DND-41 (cell line): Measurements from ENCODE around the gene SHISA9.

Experiments used
- ATAC-seq: fragments of 200-7000 bp; cut with Tn5 transposase; 3 replicates; pipeline ENCODE4 v1.9.1; 2021; ENCODE audit warnings: low read depth; ENCODE audit not compliant: insufficient read depth
- DNase-seq: peaks from one replicate; pipeline ENCODE4 v3.0.0-alpha.2; 2020
- H2AFZ ChIP-seq: 2 replicates; pipeline ENCODE4 v1.6.0; 2012; ENCODE audit warnings: low read depth, low read length
- H3K27ac ChIP-seq: 2 replicates; pipeline ENCODE4 v1.5.1; 2012; ENCODE audit warnings: low read length, inconsistent platforms
- H3K27me3 ChIP-seq: fragments of 200-600 bp; sonication (generic); 2 replicates; pipeline ENCODE4 v1.6.0; 2012; ENCODE audit warnings: low read length, mild to moderate bottlenecking, inconsistent platforms; ENCODE audit not compliant: insufficient read depth, poor library complexity
- H3K36me3 ChIP-seq: 2 replicates; pipeline ENCODE4 v1.5.1; 2012; ENCODE audit warnings: low read length, inconsistent platforms; ENCODE audit not compliant: insufficient read depth
- H3K4me1 ChIP-seq: 2 replicates; pipeline ENCODE4 v1.5.1; 2012; ENCODE audit warnings: mild to moderate bottlenecking, low read length; ENCODE audit not compliant: insufficient read depth
- H3K4me2 ChIP-seq: 2 replicates; pipeline ENCODE4 v1.6.0; 2012; ENCODE audit warnings: mild to moderate bottlenecking, moderate library complexity, low read length, inconsistent platforms; ENCODE audit not compliant: insufficient read depth
- H3K4me3 ChIP-seq, 2 experiments: fragments of 200-600 bp in 1 of 2; shearing (Covaris generic) in 1 of 2; 2 replicates each; pipeline ENCODE4 v1.5.1; 2012 to 2016; ENCODE audit warnings: inconsistent platforms in 2 of 2, low read length in 2 of 2, mild to moderate bottlenecking in 2 of 2, low read depth in 1 of 2, moderate library complexity in 1 of 2
- H3K79me2 ChIP-seq: 2 replicates; pipeline ENCODE4 v1.6.0; 2012; ENCODE audit warnings: low read length, inconsistent platforms; ENCODE audit not compliant: insufficient read depth
- H3K9ac ChIP-seq: 2 replicates; pipeline ENCODE4 v1.6.0; 2012; ENCODE audit warnings: low read depth, mild to moderate bottlenecking, inconsistent platforms, low read length, moderate library complexity
- H3K9me3 ChIP-seq: 2 replicates; pipeline ENCODE4 v1.5.1; 2012; ENCODE audit warnings: low read length, moderate library complexity, mild to moderate bottlenecking, inconsistent platforms; ENCODE audit not compliant: insufficient read depth, severe bottlenecking
- H4K20me1 ChIP-seq: 2 replicates; pipeline ENCODE4 v1.6.0; 2012; ENCODE audit warnings: low read length; ENCODE audit not compliant: insufficient read depth
- CTCF ChIP-seq: IDR thresholded peaks from 2 replicates; pipeline ENCODE4 v1.5.1; 2012; ENCODE audit warnings: borderline replicate concordance, low read length, moderate library complexity, mild to moderate bottlenecking; ENCODE audit not compliant: poor library complexity, severe bottlenecking; ENCODE audit errors: extremely low read depth
- EZH2 ChIP-seq: IDR thresholded peaks from 3 replicates; pipeline ENCODE4 v1.6.1; 2012; ENCODE audit warnings: borderline replicate concordance, low read depth, mild to moderate bottlenecking, moderate library complexity, low read length, inconsistent platforms; ENCODE audit not compliant: severe bottlenecking

Gene SHISA9

GRCh38 chr16:13047276-13047675 is 145.9 kb downstream of the SHISA9 start:
- no peaks in the 10 kb centered on the region for H3K9me3 ChIP-seq
- H3K4me1 ChIP-seq = no peaks in the 10 kb centered on the region
- H4K20me1 ChIP-seq = no peaks in the 10 kb centered on the region
- no peaks in the 10 kb centered on the region for H3K79me2 ChIP-seq
- ATAC-seq (no peak), DNase-seq (no peak)
- no peaks in the 10 kb centered on the region for H3K27me3 ChIP-seq
- H2AFZ ChIP-seq = no peak overlapping the region
- no peak overlapping the region for H3K9ac ChIP-seq
- no peaks in the 10 kb centered on the region for H3K36me3 ChIP-seq
- H3K27ac ChIP-seq = no peak overlapping the region
- no peak overlapping the region for H3K4me3 ChIP-seq
- H3K4me2 ChIP-seq = no peak overlapping the region
- TF ChIP-seq CTCF (no peak), EZH2 (no peak)

GRCh38 chr16:13049688-13050087 is 148.3 kb downstream of the SHISA9 start:
- no peak for DNase-seq
- no peaks in the 10 kb centered on the region for H3K4me1 ChIP-seq
- H3K9me3 ChIP-seq = no peaks in the 10 kb centered on the region

GRCh38 chr16:13052431-13052830 is 151.0 kb downstream of the SHISA9 start:
- DNase-seq (no peak), ATAC-seq (no peak)
- H3K9ac ChIP-seq = no peak overlapping the region
- no peak overlapping the region for H2AFZ ChIP-seq
- no peaks in the 10 kb centered on the region for H3K79me2 ChIP-seq
- H3K27me3 ChIP-seq = no peaks in the 10 kb centered on the region
- H3K4me2 ChIP-seq = no peak overlapping the region
- H3K36me3 ChIP-seq = no peaks in the 10 kb centered on the region
- H3K4me3 ChIP-seq = no peak overlapping the region
- TF ChIP-seq EZH2 (no peak), CTCF (no peak)
- no peak overlapping the region for H3K27ac ChIP-seq
- H4K20me1 ChIP-seq = no peaks in the 10 kb centered on the region
- H3K9me3 ChIP-seq = no peaks in the 10 kb centered on the region
- no peaks in the 10 kb centered on the region for H3K4me1 ChIP-seq

More at GRCh38 chr16:13049688-13050087, 148.3 kb downstream of the SHISA9 start:
- no peak for ATAC-seq
- Histone ChIP-seq H3K4me3 (no peak overlapping the region), H2AFZ (no peak overlapping the region), H3K79me2 (no peaks in the 10 kb centered on the region), H3K4me2 (no peak overlapping the region), H4K20me1 (no peaks in the 10 kb centered on the region), H3K27ac (no peak overlapping the region), H3K9ac (no peak overlapping the region), H3K27me3 (no peaks in the 10 kb centered on the region), H3K36me3 (no peaks in the 10 kb centered on the region)
- TF ChIP-seq EZH2 (no peak), CTCF (no peak)

- Histone ChIP-seq H3K9me3 (no peaks in the 10 kb centered on the region), H3K4me2 (no peak overlapping the region), H3K36me3 (no peaks in the 10 kb centered on the region), H3K79me2 (no peaks in the 10 kb centered on the region), H3K9ac (no peak overlapping the region), H2AFZ (no peak overlapping the region), H3K4me3 (no peak overlapping the region), H4K20me1 (no peaks in the 10 kb centered on the region), H3K27me3 (no peaks in the 10 kb centered on the region), H3K4me1 (no peaks in the 10 kb centered on the region), H3K27ac (no peak overlapping the region)
- TF ChIP-seq EZH2 (no peak), CTCF (no peak)
- ATAC-seq (no peak), DNase-seq (no peak)
Measured at GRCh38 chr16:13055480-13055879, 154.1 kb downstream of the SHISA9 start.
